Activated CD8-positive, alpha-beta T cell treated with anti-CD3 and anti-CD28 coated beads for 36 hours (primary cell): ENCODE results near the gene PTPRR. TPM values are rescaled to one million over a fixed set of nuclear protein-coding genes. Genes with fewer than 3 reads are reported as not detected.

ENCODE experiments used
- ATAC-seq: fragments of 200-7000 bp; cut with Tn5 transposase; one replicate; pipeline ENCODE4 v1.10.0; 2021; ENCODE audit warnings: mild to moderate bottlenecking, moderate library complexity
- CTCF ChIA-PET: fragments of 350-600 bp; sonication (Branson Sonifier 250); formaldehyde crosslinking; loops from one replicate; lab custom pipeline; 2021; ENCODE audit warnings: antibody characterized with exemption; lab: Charles Lee
- POLR2A ChIA-PET: fragments of 350-600 bp; sonication (Branson Sonifier 250); formaldehyde crosslinking; loops from one replicate; lab custom pipeline; 2021; ENCODE audit warnings: antibody characterized with exemption; lab: Charles Lee
- DNase-seq: peaks from one replicate; pipeline ENCODE4 v3.0.0-alpha.2; 2020
- H3K27ac Mint-ChIP-seq: one replicate; pipeline ENCODE4 v1.8.0; 2021; ENCODE audit warnings: mild to moderate bottlenecking, mixed read lengths
- H3K27me3 Mint-ChIP-seq: one replicate; pipeline ENCODE4 v1.8.0; 2021; ENCODE audit warnings: mixed read lengths
- H3K36me3 Mint-ChIP-seq: one replicate; pipeline ENCODE4 v1.8.0; 2021; ENCODE audit warnings: low read depth, mixed read lengths
- H3K4me1 Mint-ChIP-seq: one replicate; pipeline ENCODE4 v1.8.0; 2021; ENCODE audit warnings: low read depth, mixed read lengths
- H3K4me3 Mint-ChIP-seq: one replicate; pipeline ENCODE4 v1.8.0; 2021; ENCODE audit warnings: mild to moderate bottlenecking, moderate library complexity, mixed read lengths
- H3K9me3 Mint-ChIP-seq: one replicate; pipeline ENCODE4 v1.8.0; 2021; ENCODE audit warnings: mixed read lengths
- CTCF ChIP-seq: fragments of 200-600 bp; IDR thresholded peaks from one replicate; pipeline ENCODE4 v1.8.0; 2022; ENCODE audit warnings: antibody characterized with exemption, mild to moderate bottlenecking
- intact Hi-C: fragments of 100-400 bp; cut with micrococcal nuclease; formaldehyde crosslinking; loops from one replicate; pipeline ENCODE4 v1.10.0; 2022
- total RNA-seq, 2 experiments: library from RNA; stranded (reverse); gene quantifications; one replicate each; pipeline ENCODE4 v1.2.3, GENCODE V29; 2021

The PTPRR gene
- total RNA-seq, 2 experiments from 2014 or later: not detected

- H3K27me3 Mint-ChIP-seq: peaks cover 43% of the 10 kb centered on the region
These were observed 312.4 kb downstream of the PTPRR start for GRCh38 chr12:70608184-70608583.

GRCh38 chr12:70607107-70607506, 313.4 kb downstream of the PTPRR start:
- intact Hi-C loops: no loop called here
- peaks cover 6% of the 10 kb centered on the region for H3K4me1 Mint-ChIP-seq
- no peak overlapping the region for H3K27ac Mint-ChIP-seq
- no peak for DNase-seq
- ChIA-PET CTCF (no interaction called here), POLR2A (no interaction called here)
- no peak for TF ChIP-seq CTCF
- H3K4me3 Mint-ChIP-seq: no peak overlapping the region
- no peak for ATAC-seq
- H3K9me3 Mint-ChIP-seq: no peaks in the 10 kb centered on the region
- H3K36me3 Mint-ChIP-seq: no peaks in the 10 kb centered on the region
- H3K27me3 Mint-ChIP-seq: peaks cover 42% of the 10 kb centered on the region

More at GRCh38 chr12:70608184-70608583, 312.4 kb downstream of the PTPRR start:
- no peaks in the 10 kb centered on the region for H3K9me3 Mint-ChIP-seq
- ChIA-PET CTCF (no interaction called here), POLR2A (no interaction called here)
- no peak for DNase-seq
- no peaks in the 10 kb centered on the region for H3K36me3 Mint-ChIP-seq
- H3K4me3 Mint-ChIP-seq: no peak overlapping the region
- intact Hi-C loops: no loop called here
- ATAC-seq: no peak
- peaks cover 6% of the 10 kb centered on the region for H3K4me1 Mint-ChIP-seq
- no peak for TF ChIP-seq CTCF
- no peak overlapping the region for H3K27ac Mint-ChIP-seq

- Mint-ChIP-seq H3K36me3 (no peaks in the 10 kb centered on the region), H3K4me1 (peaks cover 6% of the 10 kb centered on the region), H3K9me3 (no peaks in the 10 kb centered on the region), H3K27ac (no peak overlapping the region), H3K4me3 (no peak overlapping the region), H3K27me3 (peaks cover 34% of the 10 kb centered on the region)
- ChIA-PET POLR2A (no interaction called here), CTCF (interaction anchor here (0.9 to 1.7 kb wide), 3 partner anchors 15 to 706 kb away, joined by 3 to 4 read pairs (median 3); no protein-coding TSS in a partner anchor)
- intact Hi-C loops: no loop called here
- ATAC-seq (no peak), DNase-seq (no peak)
- TF ChIP-seq CTCF: no peak
These were observed 314.6 kb downstream of the PTPRR start for GRCh38 chr12:70605976-70606375.

- ATAC-seq (no peak), DNase-seq (no peak)
- Mint-ChIP-seq H3K4me3 (no peak overlapping the region), H3K4me1 (peaks cover 2% of the 10 kb centered on the region), H3K27ac (no peak overlapping the region), H3K36me3 (no peaks in the 10 kb centered on the region), H3K9me3 (no peaks in the 10 kb centered on the region), H3K27me3 (peaks cover 29% of the 10 kb centered on the region)
- ChIA-PET CTCF (no interaction called here), POLR2A (no interaction called here)
- intact Hi-C loops: no loop called here
- no peak for TF ChIP-seq CTCF
These were observed 315.9 kb downstream of the PTPRR start for GRCh38 chr12:70604662-70605061.

- Mint-ChIP-seq H3K9me3 (no peaks in the 10 kb centered on the region), H3K4me3 (no peak overlapping the region), H3K27ac (no peak overlapping the region), H3K4me1 (no peaks in the 10 kb centered on the region), H3K36me3 (no peaks in the 10 kb centered on the region), H3K27me3 (peaks cover 15% of the 10 kb centered on the region)
- DNase-seq (no peak), ATAC-seq (no peak)
- intact Hi-C loops: no loop called here
- ChIA-PET POLR2A (no interaction called here), CTCF (no interaction called here)
- TF ChIP-seq CTCF: no peak
These were observed 317.5 kb downstream of the PTPRR start for GRCh38 chr12:70603044-70603443.
